Psoas muscle (tissue), 8 donors: Measurements from ENCODE around the gene GREB1. TPM values are rescaled to one million over a fixed set of nuclear protein-coding genes. Genes with fewer than 3 reads are reported as not detected.

Experiments
- ATAC-seq, 4 donors: fragments of 200-7000 bp; cut with Tn5 transposase; one replicate each; pipeline ENCODE4 v1.9.1; 2020; ENCODE audit warnings: moderate library complexity in 3 of 4, mild to moderate bottlenecking in 2 of 4
- DNase-seq, 2 donors: peaks; one replicate each; pipeline ENCODE4 v3.0.0-alpha.2; 2020
- H3K27ac ChIP-seq: fragments of 200-600 bp; one replicate; pipeline ENCODE4 v1.8.0; 2022
- H3K27me3 ChIP-seq, 3 donors: fragments of 200-600 bp in 1 of 3; one replicate each; pipeline versions ENCODE4 v1.6.1 to v1.8.0; 2013 to 2022; ENCODE audit warnings: low read length in 2 of 3, mild to moderate bottlenecking in 2 of 3, moderate library complexity in 1 of 3; ENCODE audit not compliant: insufficient read depth in 3 of 3
- H3K36me3 ChIP-seq, 2 donors: fragments of 200-600 bp in 1 of 2; one replicate each; pipeline versions ENCODE4 v1.6.1 to v1.8.0; 2013 to 2022; ENCODE audit warnings: low read depth in 1 of 2, mild to moderate bottlenecking in 1 of 2, moderate library complexity in 1 of 2; ENCODE audit not compliant: insufficient read depth in 1 of 2
- H3K4me1 ChIP-seq: fragments of 200-600 bp; one replicate; pipeline ENCODE4 v1.8.0; 2022
- H3K4me3 ChIP-seq: fragments of 200-600 bp; one replicate; pipeline ENCODE4 v1.8.0; 2022; ENCODE audit warnings: mild to moderate bottlenecking
- H3K9me3 ChIP-seq: fragments of 200-600 bp; one replicate; pipeline ENCODE4 v1.8.0; 2022
- CTCF ChIP-seq: fragments of 200-600 bp; IDR thresholded peaks from one replicate; pipeline ENCODE4 v1.8.0; 2022; ENCODE audit warnings: antibody characterized with exemption
- WGBS, 3 donors: extraction: QIAGEN DNeasy Blood & Tissue Kit; methylation state at CpG; one replicate each; pipeline versions ENCODE4 v1.1.6 to v1.1.7; 2013; 5-methylcytosine and 5-hydroxymethylcytosine counted together
- intact Hi-C, 2 donors: fragments of 100-400 bp; cut with DNase I; formaldehyde crosslinking; loops; one replicate each; pipeline versions ENCODE4 v1.11.0 to v1.14.2; 2022
- polyA plus RNA-seq, 3 donors: library from polyadenylated mRNA; stranded (reverse); fragments of 200-250 nt; gene quantifications; one replicate each; pipeline ENCODE4 v1.2.3, GENCODE V29; 2013
- total RNA-seq, 4 donors: library from RNA; stranded (reverse); fragmentation: NEBNext Ultra II Directional in 2 of 4; extraction: Animal tissue kit (Norgen Biotek cat#: 25700) in 2 of 4; gene quantifications; one replicate each; pipeline versions ENCODE4 v1.2.1 to v1.2.4, GENCODE V29; 2021 to 2023
- donor health status: healthy with polysubstance abuse.
- donor health status: DM: no; HTN: no; CAD: no; lungs with moderate emphysema.
- donor health status: Bipolar disorder and iron deficiency.
- donor health status: healthy.
- donor health status: DM: yes; HTN: yes; CAD: no.
- donor health status: DM: no; HTN: no; CAD: no.
- donor health status: DM: no; HTN: no; CAD: no.
- donor health status: DM: yes; HTN: yes; CAD: no.

Gene GREB1
- total and polyA plus RNA-seq, 7 donors = 1.3 to 17.5 (median 3.2) TPM

DNA sequence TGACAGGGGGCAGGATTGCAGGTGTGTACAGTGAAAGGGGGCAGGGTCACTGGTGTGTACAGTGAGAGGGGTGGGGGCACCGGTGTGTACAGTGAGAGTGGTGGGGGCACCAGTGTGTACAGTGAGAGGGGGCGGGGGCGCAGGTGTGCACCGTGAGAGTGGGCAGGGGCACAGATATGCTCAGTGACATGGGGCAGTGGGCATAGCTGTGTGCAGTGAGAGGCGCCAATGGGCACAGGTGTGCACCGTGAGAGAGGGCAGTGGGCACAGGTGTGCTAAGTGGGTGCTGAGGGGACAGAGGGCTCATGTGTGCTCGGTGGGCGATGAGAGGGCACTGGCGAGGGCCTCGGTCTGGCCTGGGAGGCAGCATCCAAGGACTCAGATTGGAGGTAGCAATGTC lies 63.0 kb downstream of the GREB1 start:
- peaks cover 19% of the 10 kb centered on the region for H3K4me1 ChIP-seq
- WGBS, 3 donors = 95 to 99% (median 97%) methylated on average over 10 of the region's 10 CpGs
- H3K36me3 ChIP-seq = peaks cover 0 to 12% of the 10 kb centered on the region in 2 donors
- no peak overlapping the region for H3K4me3 ChIP-seq
- H3K9me3 ChIP-seq = no peaks in the 10 kb centered on the region
- H3K27me3 ChIP-seq = no peaks in the 10 kb centered on the region
- no peak overlapping the region for H3K27ac ChIP-seq
- TF ChIP-seq CTCF = no peak
- intact Hi-C loops = loop anchor here (5.0 kb wide), 1 partner anchor 86 kb away; no protein-coding TSS in a partner anchor
- no peak for DNase-seq
- ATAC-seq = no peak

DNA sequence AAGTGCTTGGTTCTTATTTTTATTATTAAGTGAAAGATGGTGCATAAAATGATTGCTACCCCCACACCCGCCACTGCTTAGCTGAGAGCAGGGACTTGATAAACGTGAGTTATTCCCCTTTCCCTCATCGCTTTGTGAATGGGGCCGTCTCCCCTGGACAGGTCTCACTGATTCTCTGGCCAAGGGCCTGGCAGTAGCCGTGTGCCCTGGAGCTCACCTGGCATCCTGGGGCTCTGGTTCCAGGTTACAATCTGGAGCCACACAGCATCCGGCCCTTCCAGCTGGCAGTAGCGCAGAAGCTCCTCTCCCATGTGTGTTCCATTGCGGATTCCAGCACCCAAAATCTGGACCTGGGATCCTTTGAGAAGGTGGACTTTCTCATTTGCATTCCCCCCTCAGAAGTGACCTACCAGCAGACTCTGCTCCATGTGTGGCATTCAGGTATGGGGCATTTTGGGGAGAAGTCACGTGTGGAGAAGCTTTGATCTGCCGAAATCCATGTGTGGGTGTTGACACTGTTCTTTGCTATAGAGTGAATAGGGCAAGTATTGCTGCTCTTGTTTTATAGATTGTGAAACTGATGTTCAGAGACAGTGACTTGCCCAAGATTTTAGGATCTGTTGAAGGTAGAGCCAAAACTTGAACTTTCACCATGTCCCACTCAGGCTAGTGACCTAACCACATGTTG lies 63.8 kb downstream of the GREB1 start:
- no peak for TF ChIP-seq CTCF
- Histone ChIP-seq H3K27ac (peak overlapping the region; percentile 74), H3K4me3 (no peak overlapping the region), H3K27me3 (no peaks in the 10 kb centered on the region), H3K36me3 (peaks cover 0 to 16% of the 10 kb centered on the region in 2 donors), H3K9me3 (no peaks in the 10 kb centered on the region), H3K4me1 (peaks cover 19% of the 10 kb centered on the region)
- 40 to 72% (median 47%) methylated on average over 10 of the region's 10 CpGs for WGBS, 3 donors
- ATAC-seq = peak; percentile 45 to 67 (median 55)
- no peak for DNase-seq
- intact Hi-C loops = loop anchor here (5.0 kb wide), 1 partner anchor 85 kb away; no protein-coding TSS in a partner anchor

- ATAC-seq (peak; percentile 95 to 96 (median 96)), DNase-seq (peak; percentile 47 to 67)
- no peak for TF ChIP-seq CTCF
- Histone ChIP-seq H3K27me3 (no peaks in the 10 kb centered on the region), H3K4me1 (peaks cover 19% of the 10 kb centered on the region), H3K27ac (peak overlapping the region; percentile 74), H3K9me3 (no peaks in the 10 kb centered on the region), H3K36me3 (peaks cover 0 to 11% of the 10 kb centered on the region in 2 donors), H3K4me3 (no peak overlapping the region)
- 27 to 52% (median 35%) methylated on average over 9 of the region's 9 CpGs for WGBS, 3 donors
- intact Hi-C loops = loop anchor here (5.0 kb wide), 1 partner anchor 84 kb away; no protein-coding TSS in a partner anchor
Measured at GRCh38 chr2:11598228-11598731, 64.4 kb downstream of the GREB1 start.

- WGBS, 3 donors = 79 to 86% (median 83%) methylated on average over 7 of the region's 7 CpGs
- no peak overlapping the region for H3K4me3 ChIP-seq
- H3K9me3 ChIP-seq = no peaks in the 10 kb centered on the region
- ATAC-seq (no peak), DNase-seq (no peak)
- no peak overlapping the region for H3K27ac ChIP-seq
- peaks cover 0 to 23% of the 10 kb centered on the region in 2 donors for H3K36me3 ChIP-seq
- H3K27me3 ChIP-seq = no peaks in the 10 kb centered on the region
- intact Hi-C loops = loop anchor here in 1 of 2 donors (5.0 kb wide), 1 partner anchor 55 kb away; no protein-coding TSS in a partner anchor
- TF ChIP-seq CTCF = no peak
- peaks cover 12% of the 10 kb centered on the region for H3K4me1 ChIP-seq
Measured at GRCh38 chr2:11602563-11603204, 68.8 kb downstream of the GREB1 start.
